Measurements from ENCODE around the gene LRG1.

Gene LRG1

DNA sequence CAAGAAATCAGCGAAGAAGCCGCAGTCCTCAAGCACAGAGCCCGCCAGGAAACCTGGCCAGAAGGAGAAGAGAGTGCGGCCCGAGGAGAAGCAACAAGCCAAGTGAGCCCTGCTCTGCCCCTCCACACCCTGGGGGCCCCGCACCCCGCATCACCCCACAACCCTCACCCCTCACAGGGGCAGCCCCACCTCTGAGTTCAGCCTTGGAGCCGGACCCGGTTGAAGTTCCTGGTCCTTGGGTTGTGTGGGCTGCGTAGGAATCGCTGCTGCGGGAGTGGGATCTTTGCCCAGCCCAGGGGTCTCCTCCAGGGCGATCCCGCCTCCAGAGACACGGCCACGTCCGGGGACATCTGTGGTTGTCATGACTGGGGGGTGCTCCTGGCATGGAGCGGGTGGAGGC, 43.5 kb downstream of the LRG1 start:
- TF ChIP-seq, protein P1, sequence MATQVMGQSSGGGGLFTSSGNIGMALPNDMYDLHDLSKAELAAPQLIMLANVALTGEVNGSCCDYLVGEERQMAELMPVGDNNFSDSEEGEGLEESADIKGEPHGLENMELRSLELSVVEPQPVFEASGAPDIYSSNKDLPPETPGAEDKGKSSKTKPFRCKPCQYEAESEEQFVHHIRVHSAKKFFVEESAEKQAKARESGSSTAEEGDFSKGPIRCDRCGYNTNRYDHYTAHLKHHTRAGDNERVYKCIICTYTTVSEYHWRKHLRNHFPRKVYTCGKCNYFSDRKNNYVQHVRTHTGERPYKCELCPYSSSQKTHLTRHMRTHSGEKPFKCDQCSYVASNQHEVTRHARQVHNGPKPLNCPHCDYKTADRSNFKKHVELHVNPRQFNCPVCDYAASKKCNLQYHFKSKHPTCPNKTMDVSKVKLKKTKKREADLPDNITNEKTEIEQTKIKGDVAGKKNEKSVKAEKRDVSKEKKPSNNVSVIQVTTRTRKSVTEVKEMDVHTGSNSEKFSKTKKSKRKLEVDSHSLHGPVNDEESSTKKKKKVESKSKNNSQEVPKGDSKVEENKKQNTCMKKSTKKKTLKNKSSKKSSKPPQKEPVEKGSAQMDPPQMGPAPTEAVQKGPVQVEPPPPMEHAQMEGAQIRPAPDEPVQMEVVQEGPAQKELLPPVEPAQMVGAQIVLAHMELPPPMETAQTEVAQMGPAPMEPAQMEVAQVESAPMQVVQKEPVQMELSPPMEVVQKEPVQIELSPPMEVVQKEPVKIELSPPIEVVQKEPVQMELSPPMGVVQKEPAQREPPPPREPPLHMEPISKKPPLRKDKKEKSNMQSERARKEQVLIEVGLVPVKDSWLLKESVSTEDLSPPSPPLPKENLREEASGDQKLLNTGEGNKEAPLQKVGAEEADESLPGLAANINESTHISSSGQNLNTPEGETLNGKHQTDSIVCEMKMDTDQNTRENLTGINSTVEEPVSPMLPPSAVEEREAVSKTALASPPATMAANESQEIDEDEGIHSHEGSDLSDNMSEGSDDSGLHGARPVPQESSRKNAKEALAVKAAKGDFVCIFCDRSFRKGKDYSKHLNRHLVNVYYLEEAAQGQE (IDR thresholded peaks at IDR 0.05; ENCODE audit: insufficient replicate concordance, low read depth): no peak
- TF ChIP-seq, protein P2, sequence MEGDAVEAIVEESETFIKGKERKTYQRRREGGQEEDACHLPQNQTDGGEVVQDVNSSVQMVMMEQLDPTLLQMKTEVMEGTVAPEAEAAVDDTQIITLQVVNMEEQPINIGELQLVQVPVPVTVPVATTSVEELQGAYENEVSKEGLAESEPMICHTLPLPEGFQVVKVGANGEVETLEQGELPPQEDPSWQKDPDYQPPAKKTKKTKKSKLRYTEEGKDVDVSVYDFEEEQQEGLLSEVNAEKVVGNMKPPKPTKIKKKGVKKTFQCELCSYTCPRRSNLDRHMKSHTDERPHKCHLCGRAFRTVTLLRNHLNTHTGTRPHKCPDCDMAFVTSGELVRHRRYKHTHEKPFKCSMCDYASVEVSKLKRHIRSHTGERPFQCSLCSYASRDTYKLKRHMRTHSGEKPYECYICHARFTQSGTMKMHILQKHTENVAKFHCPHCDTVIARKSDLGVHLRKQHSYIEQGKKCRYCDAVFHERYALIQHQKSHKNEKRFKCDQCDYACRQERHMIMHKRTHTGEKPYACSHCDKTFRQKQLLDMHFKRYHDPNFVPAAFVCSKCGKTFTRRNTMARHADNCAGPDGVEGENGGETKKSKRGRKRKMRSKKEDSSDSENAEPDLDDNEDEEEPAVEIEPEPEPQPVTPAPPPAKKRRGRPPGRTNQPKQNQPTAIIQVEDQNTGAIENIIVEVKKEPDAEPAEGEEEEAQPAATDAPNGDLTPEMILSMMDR (IDR thresholded peaks at IDR 0.05; ENCODE audit: insufficient read depth, low read length): no peak
- no peak for TF ChIP-seq SPI1 (IDR thresholded peaks at IDR 0.05; ENCODE audit: borderline replicate concordance, low read depth)
- TF ChIP-seq GABPA (IDR thresholded peaks at IDR 0.05; ENCODE audit: low read depth): no peak
- TF ChIP-seq POLR2AphosphoS5 (IDR thresholded peaks at IDR 0.05; ENCODE audit: low read depth): no peak
- Histone ChIP-seq H3K27me3 (ENCODE audit: insufficient read depth, poor library complexity, severe bottlenecking) (no peaks in the 10 kb centered on the region), H3K27ac (replicated peaks) (no peak overlapping the region), H3K4me3 (replicated peaks; ENCODE audit: insufficient read depth, low read length) (no peak overlapping the region)
- DNase-seq (ENCODE audit: low read depth in 1 of 2, low spot score in 1 of 2): no peak

DNA sequence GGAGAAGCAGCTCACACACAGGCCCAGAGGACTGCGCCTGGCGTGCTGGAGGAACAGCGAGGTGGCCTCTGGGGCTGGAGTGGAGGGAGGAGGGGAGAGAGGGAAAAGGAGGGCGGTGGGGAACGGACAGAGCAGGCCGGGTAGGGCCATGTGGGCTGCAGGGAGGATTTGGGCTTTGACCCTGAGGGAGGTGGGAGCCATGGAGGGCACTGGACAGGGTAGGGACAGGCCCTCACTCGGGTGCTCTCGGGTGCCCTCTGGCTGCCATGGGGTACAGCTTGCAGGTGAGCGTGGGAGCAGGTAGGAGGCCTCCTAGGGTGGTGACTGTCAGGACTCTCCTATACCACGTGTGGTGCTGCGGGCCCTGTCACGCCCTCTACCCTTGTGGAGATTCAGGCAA, 44.4 kb downstream of the LRG1 start:
- Histone ChIP-seq H3K27me3 (ENCODE audit: insufficient read depth, poor library complexity, severe bottlenecking) (no peaks in the 10 kb centered on the region), H3K4me3 (replicated peaks; ENCODE audit: insufficient read depth, low read length) (no peak overlapping the region), H3K27ac (replicated peaks) (no peak overlapping the region)
- DNase-seq (ENCODE audit: low read depth in 1 of 2, low spot score in 1 of 2): no peak
- no peak for TF ChIP-seq POLR2AphosphoS5 (IDR thresholded peaks at IDR 0.05; ENCODE audit: low read depth)
- TF ChIP-seq, protein P1 (IDR thresholded peaks at IDR 0.05; ENCODE audit: insufficient replicate concordance, low read depth): no peak
- TF ChIP-seq, protein P2 (IDR thresholded peaks at IDR 0.05; ENCODE audit: insufficient read depth, low read length): no peak
- TF ChIP-seq SPI1 (IDR thresholded peaks at IDR 0.05; ENCODE audit: borderline replicate concordance, low read depth): no peak
- no peak for TF ChIP-seq GABPA (IDR thresholded peaks at IDR 0.05; ENCODE audit: low read depth)

DNA sequence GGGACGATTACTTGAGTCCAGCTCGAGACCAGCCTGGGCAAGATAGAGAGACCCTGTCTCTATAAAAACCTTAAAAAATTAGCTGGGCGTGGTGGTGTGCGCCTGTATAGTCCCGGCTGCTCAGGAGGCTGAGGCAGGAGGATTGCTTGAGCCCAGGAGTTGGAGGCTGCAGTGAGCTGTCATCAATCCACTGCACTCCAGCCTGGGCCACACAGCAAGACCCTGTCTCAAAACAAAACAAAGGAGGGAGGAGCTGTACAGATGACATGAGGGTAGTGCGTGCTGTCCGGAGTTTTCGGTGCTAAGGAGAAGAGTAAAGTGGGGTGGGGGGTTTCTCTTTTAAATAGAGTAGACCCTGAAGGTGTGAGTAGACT, 45.2 kb downstream of the LRG1 start:
- no peaks in the 10 kb centered on the region for H3K27me3 ChIP-seq (ENCODE audit: insufficient read depth, poor library complexity, severe bottlenecking)
- no peak overlapping the region for H3K27ac ChIP-seq (replicated peaks)
- DNase-seq (ENCODE audit: low read depth in 1 of 2, low spot score in 1 of 2): no peak

More for the DNA sequence above, 45.2 kb downstream of the LRG1 start:
- no peak overlapping the region for H3K4me3 ChIP-seq (replicated peaks; ENCODE audit: insufficient read depth, low read length)
- TF ChIP-seq GABPA (IDR thresholded peaks at IDR 0.05; ENCODE audit: low read depth): no peak
- TF ChIP-seq SPI1 (IDR thresholded peaks at IDR 0.05; ENCODE audit: borderline replicate concordance, low read depth): no peak
- TF ChIP-seq, protein P1 (IDR thresholded peaks at IDR 0.05; ENCODE audit: insufficient replicate concordance, low read depth): no peak
- TF ChIP-seq POLR2AphosphoS5 (IDR thresholded peaks at IDR 0.05; ENCODE audit: low read depth): no peak
- TF ChIP-seq, protein P2 (IDR thresholded peaks at IDR 0.05; ENCODE audit: insufficient read depth, low read length): no peak
